Measurements from ENCODE around the gene METTL16.

The METTL16 gene

DNA sequence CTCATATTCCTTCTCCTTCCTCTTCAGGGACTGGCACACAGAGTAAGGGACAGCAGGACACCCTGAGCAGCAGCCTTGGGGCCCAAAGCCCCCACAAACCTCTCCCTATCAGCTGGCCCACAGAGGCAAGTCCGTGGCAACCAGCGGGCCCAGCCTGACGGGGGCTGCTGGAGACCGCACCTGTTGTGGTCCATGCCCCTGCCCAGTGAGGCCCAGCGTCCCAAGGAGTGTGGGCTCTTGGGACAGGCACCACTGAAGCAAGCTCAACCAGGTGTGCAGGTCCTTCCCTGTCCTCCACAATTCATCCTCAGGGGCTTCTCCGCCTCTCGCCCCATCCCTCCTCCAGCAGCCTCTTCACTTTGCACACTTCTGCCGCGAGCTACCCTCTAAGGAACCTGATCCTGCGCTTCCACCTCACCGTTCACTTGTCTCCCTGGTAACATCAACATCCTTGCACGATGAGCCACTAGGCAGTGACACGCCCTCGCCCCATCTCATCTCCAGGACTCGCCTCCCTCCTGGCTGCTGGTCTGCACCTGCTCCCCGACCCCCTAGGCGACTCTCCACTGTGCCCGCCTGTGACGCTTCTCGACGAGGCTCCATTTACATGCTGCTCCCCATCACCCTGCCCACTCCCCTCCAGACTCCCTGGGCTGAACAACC lies 123.5 kb downstream of the METTL16 start:
- TF ChIP-seq FOXM1 (IDR thresholded peaks at IDR 0.05; ENCODE audit: borderline replicate concordance, low read depth) (no peak), ZBTB7A (IDR thresholded peaks at IDR 0.05; ENCODE audit: low read depth) (no peak), CEBPB (IDR thresholded peaks at IDR 0.05) (no peak), TEAD4 (IDR thresholded peaks at IDR 0.05) (no peak), EP300 (IDR thresholded peaks at IDR 0.05; ENCODE audit: borderline replicate concordance) (no peak), TCF12 (IDR thresholded peaks at IDR 0.05; ENCODE audit: low read depth) (no peak), RAD21 (IDR thresholded peaks at IDR 0.05; ENCODE audit: low read depth) (no peak), EGR1 (IDR thresholded peaks at IDR 0.05) (no peak), YY1 (IDR thresholded peaks at IDR 0.05; ENCODE audit: low read depth) (no peak), NFIC (IDR thresholded peaks at IDR 0.05) (no peak), CREB1 (IDR thresholded peaks at IDR 0.05; ENCODE audit: low read depth) (no peak)
- TF ChIP-seq, protein P1, sequence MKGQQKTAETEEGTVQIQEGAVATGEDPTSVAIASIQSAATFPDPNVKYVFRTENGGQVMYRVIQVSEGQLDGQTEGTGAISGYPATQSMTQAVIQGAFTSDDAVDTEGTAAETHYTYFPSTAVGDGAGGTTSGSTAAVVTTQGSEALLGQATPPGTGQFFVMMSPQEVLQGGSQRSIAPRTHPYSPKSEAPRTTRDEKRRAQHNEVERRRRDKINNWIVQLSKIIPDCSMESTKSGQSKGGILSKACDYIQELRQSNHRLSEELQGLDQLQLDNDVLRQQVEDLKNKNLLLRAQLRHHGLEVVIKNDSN (IDR thresholded peaks at IDR 0.05): no peak
- TF ChIP-seq, protein P2, sequence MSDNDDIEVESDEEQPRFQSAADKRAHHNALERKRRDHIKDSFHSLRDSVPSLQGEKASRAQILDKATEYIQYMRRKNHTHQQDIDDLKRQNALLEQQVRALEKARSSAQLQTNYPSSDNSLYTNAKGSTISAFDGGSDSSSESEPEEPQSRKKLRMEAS (IDR thresholded peaks at IDR 0.05): no peak

DNA sequence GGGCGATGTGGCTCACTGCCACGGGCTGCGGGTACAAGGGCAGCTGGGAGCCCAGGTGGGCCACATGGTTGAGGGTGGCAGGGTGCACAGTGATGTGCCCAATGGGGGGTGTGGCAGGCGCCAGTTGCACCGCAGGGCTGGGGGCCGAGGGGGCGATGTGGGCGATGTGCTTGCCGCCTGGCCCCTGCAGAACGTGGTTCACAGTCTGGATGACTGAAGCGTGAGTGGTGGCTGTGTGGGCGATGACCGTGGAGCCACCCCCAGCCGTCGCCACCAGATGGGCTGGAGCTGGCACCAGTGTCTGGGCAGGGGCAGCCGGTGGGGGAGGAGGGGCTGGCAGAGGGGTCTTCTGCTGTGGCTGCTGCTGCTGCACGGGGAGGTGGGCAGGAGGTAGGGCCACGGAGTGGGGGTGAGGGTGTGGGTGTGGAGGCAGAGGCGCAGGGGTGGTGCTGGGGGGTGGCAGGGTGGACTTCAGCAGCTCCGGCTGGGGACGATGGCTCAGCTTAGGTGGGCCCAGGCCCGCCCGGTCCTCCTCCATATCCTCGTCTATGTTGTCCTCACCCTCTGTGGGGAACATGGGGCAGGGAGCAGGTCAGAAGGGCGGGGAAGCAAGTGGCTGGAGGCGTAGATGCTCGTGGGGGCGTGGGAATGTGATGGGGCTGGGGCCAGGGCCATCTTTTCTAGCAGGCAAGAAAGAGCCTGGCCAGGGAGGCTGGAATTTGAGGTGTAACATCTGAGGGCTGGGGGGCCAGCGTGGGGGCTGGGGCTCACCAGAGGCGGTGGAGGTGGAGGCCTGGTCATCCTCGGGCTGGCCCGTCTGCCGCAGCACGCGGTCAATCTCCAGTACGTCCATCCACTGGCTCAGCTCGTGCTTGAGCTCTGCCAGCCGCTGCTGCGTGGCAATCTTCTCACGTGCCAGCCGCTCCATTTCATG lies 124.3 kb downstream of the METTL16 start:
- TF ChIP-seq EGR1 (IDR thresholded peaks at IDR 0.05) (no peak), CEBPB (IDR thresholded peaks at IDR 0.05) (no peak), TEAD4 (IDR thresholded peaks at IDR 0.05) (no peak), NFIC (IDR thresholded peaks at IDR 0.05) (no peak), TCF12 (IDR thresholded peaks at IDR 0.05; ENCODE audit: low read depth) (no peak), EP300 (IDR thresholded peaks at IDR 0.05; ENCODE audit: borderline replicate concordance) (no peak)

DNA sequence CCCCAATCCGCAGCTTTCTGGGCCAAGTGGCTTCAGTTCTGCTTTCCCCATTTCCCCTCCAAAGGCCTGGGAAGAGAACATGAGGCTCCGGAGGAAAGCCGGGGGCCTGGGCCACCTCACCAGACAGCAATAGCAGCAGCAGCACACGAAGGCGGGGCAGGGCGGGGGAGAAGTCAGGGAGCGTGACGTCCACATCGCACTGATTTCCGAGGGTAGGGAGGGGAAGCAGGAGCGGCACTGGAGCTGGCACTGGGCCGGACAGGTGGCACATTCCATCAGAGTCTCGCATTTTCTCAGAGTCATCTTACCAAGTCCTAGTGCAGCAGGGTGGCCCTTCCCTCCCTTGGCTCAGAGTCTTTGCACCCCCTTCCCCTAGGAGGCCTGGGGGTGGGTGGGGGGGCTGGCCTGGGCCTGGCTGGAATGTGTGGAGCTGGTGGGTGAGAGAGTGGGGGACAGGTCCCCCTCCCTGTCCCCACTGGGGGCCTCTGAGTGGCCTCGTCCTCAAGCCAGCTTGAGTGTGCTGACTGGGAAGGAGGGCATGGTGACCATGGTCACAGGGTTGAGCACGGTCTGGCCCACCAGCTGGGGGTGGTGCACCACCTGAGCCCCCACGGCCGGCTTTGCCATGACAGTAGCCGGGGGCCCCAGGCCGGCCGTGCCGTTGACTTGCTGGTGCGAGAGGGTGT lies 125.1 kb downstream of the METTL16 start:
- TF ChIP-seq EGR1 (IDR thresholded peaks at IDR 0.05): no peak
- peak; percentile 86 for TF ChIP-seq TEAD4 (IDR thresholded peaks at IDR 0.05)
- peak; percentile 57; the same call in 1 of the 2 replicates for TF ChIP-seq EP300 (IDR thresholded peaks at IDR 0.05; ENCODE audit: borderline replicate concordance)
- no peak for TF ChIP-seq CEBPB (IDR thresholded peaks at IDR 0.05)
- no peak for TF ChIP-seq FOXM1 (IDR thresholded peaks at IDR 0.05; ENCODE audit: borderline replicate concordance, low read depth)
- TF ChIP-seq TAF1 (IDR thresholded peaks at IDR 0.05; ENCODE audit: low read depth): no peak
- TF ChIP-seq, protein P2 (IDR thresholded peaks at IDR 0.05): peak; percentile 61
- peak; percentile 67; the same call in 1 of the 2 replicates for TF ChIP-seq ZBTB7A (IDR thresholded peaks at IDR 0.05; ENCODE audit: low read depth)
- TF ChIP-seq, protein P3, sequence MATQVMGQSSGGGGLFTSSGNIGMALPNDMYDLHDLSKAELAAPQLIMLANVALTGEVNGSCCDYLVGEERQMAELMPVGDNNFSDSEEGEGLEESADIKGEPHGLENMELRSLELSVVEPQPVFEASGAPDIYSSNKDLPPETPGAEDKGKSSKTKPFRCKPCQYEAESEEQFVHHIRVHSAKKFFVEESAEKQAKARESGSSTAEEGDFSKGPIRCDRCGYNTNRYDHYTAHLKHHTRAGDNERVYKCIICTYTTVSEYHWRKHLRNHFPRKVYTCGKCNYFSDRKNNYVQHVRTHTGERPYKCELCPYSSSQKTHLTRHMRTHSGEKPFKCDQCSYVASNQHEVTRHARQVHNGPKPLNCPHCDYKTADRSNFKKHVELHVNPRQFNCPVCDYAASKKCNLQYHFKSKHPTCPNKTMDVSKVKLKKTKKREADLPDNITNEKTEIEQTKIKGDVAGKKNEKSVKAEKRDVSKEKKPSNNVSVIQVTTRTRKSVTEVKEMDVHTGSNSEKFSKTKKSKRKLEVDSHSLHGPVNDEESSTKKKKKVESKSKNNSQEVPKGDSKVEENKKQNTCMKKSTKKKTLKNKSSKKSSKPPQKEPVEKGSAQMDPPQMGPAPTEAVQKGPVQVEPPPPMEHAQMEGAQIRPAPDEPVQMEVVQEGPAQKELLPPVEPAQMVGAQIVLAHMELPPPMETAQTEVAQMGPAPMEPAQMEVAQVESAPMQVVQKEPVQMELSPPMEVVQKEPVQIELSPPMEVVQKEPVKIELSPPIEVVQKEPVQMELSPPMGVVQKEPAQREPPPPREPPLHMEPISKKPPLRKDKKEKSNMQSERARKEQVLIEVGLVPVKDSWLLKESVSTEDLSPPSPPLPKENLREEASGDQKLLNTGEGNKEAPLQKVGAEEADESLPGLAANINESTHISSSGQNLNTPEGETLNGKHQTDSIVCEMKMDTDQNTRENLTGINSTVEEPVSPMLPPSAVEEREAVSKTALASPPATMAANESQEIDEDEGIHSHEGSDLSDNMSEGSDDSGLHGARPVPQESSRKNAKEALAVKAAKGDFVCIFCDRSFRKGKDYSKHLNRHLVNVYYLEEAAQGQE (IDR thresholded peaks at IDR 0.05; ENCODE audit: low read depth): no peak
- TF ChIP-seq NFIC (IDR thresholded peaks at IDR 0.05): peak; percentile 78
- TF ChIP-seq CREB1 (IDR thresholded peaks at IDR 0.05; ENCODE audit: low read depth): no peak
- TF ChIP-seq, protein P1 (IDR thresholded peaks at IDR 0.05): no peak
- TF ChIP-seq YY1 (IDR thresholded peaks at IDR 0.05; ENCODE audit: low read depth): no peak
- peak; percentile 71; the same call in 1 of the 2 replicates for TF ChIP-seq TCF12 (IDR thresholded peaks at IDR 0.05; ENCODE audit: low read depth)
- peak; percentile 14; the same call in 1 of the 2 replicates for TF ChIP-seq RAD21 (IDR thresholded peaks at IDR 0.05; ENCODE audit: low read depth)

DNA sequence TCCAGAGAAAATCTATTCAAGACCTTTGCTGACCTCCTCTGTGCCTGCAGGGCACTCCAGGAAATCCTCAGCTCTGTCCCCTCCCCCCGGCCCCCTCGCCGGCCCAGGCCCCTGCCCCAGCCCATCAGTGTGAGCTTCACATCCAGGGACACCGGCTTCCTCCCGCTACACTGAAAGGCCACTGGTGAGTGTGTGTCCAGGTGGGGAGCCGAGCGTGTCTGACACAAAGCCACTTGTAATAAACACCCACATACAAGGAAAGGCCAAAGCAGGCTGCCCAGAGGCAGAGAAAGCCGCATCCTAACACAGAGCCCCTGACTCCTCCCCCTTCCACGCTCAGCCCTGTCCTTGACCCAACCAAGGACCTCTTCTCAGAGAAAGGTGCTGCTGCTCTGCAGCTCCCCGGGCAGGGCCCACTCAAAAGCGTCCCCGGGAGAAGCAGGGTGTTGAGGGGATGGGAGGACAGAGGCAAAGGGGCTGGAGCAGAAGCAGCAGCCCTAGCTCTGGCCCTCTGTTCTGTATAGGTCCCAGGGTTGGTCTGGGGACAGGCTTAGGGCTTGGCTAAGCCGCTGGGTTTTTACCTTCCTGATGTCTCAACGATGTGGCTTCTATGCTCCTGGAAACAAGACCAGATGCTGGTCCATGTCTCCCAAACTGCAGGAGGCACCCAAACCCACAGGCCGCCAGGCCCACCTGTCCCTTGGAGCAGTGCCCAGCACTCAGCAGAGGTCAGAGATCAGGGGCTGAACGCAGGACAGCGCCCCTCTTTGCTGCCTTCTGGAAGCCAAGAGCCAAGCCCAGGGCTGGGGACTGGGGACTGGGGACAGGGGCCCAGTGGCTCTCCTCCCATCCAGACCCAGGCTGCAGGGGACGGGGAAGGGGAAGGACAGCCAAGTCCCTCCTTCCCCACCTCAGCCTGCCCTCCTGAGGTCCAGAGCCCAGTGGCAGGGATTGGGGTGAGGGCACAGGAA lies 126.2 kb downstream of the METTL16 start:
- TF ChIP-seq CREB1 (IDR thresholded peaks at IDR 0.05; ENCODE audit: low read depth) (no peak), EP300 (IDR thresholded peaks at IDR 0.05; ENCODE audit: borderline replicate concordance) (no peak), RAD21 (IDR thresholded peaks at IDR 0.05; ENCODE audit: low read depth) (no peak), FOXM1 (IDR thresholded peaks at IDR 0.05; ENCODE audit: borderline replicate concordance, low read depth) (no peak), TEAD4 (IDR thresholded peaks at IDR 0.05) (no peak)
- TF ChIP-seq, protein P1 (IDR thresholded peaks at IDR 0.05): no peak
- TF ChIP-seq, protein P2 (IDR thresholded peaks at IDR 0.05): no peak
